Lower lobe of right lung (tissue), 2 donors: Measurements from ENCODE around the gene PHACTR4. TPM values are rescaled to one million over a fixed set of nuclear protein-coding genes. Genes with fewer than 3 reads are reported as not detected.
"Not testable (repeated sequence)": the region's sequence is repeated elsewhere in the genome, so short reads cannot be mapped to it uniquely, and the experiment has no call there.

ENCODE experiments used
- ATAC-seq, 2 donors: fragments of 200-7000 bp; cut with Tn5 transposase; one replicate each; pipeline ENCODE4 v1.9.1; 2020 to 2022; ENCODE audit warnings: mild to moderate bottlenecking in 2 of 2, moderate library complexity in 2 of 2
- DNase-seq: peaks from one replicate; pipeline ENCODE4 v3.0.0-alpha.2; 2020
- H3K27ac ChIP-seq: fragments of 200-600 bp; one replicate; pipeline ENCODE4 v1.8.0; 2022
- H3K27me3 ChIP-seq: fragments of 200-600 bp; one replicate; pipeline ENCODE4 v1.8.0; 2022; ENCODE audit warnings: low read depth
- H3K36me3 ChIP-seq: fragments of 200-600 bp; one replicate; pipeline ENCODE4 v1.8.0; 2022; ENCODE audit warnings: mild to moderate bottlenecking
- H3K4me1 ChIP-seq: fragments of 200-600 bp; one replicate; pipeline ENCODE4 v1.8.0; 2022
- H3K4me3 ChIP-seq: fragments of 200-600 bp; one replicate; pipeline ENCODE4 v1.8.0; 2022; ENCODE audit warnings: mild to moderate bottlenecking
- H3K9me3 ChIP-seq: fragments of 200-600 bp; one replicate; pipeline ENCODE4 v1.8.0; 2022
- intact Hi-C: fragments of 100-400 bp; cut with DNase I; formaldehyde crosslinking; loops from one replicate; pipeline ENCODE4 v1.11.0; 2022
- total RNA-seq: library from RNA; stranded (reverse); fragmentation: NEBNext Ultra II Directional; extraction: Animal tissue kit (Norgen Biotek cat#: 25700); gene quantifications from one replicate; pipeline ENCODE4 v1.2.1, GENCODE V29; 2021
- TF ChIP-seq, protein P1 (sequence below): fragments of 200-600 bp; IDR thresholded peaks from one replicate; pipeline ENCODE4 v1.8.0; 2022; ENCODE audit warnings: antibody characterized with exemption, mild to moderate bottlenecking
- donor health status: DM: no; HTN: yes; CAD: no; lungs with severe emphysema.

The PHACTR4 gene
- total RNA-seq, 1 donor from 2014 or later, result 44.2 TPM

DNA sequence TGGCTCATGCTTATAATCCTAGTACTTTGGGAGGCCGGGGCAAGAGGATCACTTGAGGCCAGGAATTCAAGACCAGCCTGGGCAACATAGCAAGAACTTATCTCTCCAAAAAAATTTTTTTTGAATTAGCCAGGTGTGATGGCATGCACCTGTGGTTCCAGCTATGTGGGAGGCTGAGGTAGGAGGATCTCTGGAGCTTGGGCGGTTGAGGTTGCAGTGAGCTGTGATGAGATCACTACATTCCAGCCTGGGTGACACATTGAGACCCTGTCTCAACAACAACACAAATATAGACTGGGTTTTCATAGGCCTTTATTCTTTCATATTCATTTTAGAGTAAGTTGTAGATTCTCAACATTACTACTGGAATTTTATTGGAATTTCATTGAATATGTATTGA lies 27.9 kb upstream of the PHACTR4 start:
- Histone ChIP-seq H3K4me3 (no peak overlapping the region), H3K27ac (no peak overlapping the region), H3K36me3 (peaks cover 2% of the 10 kb centered on the region), H3K9me3 (no peaks in the 10 kb centered on the region), H3K27me3 (no peaks in the 10 kb centered on the region), H3K4me1 (no peaks in the 10 kb centered on the region)
- intact Hi-C loops, result no loop called here
- TF ChIP-seq, protein P1, sequence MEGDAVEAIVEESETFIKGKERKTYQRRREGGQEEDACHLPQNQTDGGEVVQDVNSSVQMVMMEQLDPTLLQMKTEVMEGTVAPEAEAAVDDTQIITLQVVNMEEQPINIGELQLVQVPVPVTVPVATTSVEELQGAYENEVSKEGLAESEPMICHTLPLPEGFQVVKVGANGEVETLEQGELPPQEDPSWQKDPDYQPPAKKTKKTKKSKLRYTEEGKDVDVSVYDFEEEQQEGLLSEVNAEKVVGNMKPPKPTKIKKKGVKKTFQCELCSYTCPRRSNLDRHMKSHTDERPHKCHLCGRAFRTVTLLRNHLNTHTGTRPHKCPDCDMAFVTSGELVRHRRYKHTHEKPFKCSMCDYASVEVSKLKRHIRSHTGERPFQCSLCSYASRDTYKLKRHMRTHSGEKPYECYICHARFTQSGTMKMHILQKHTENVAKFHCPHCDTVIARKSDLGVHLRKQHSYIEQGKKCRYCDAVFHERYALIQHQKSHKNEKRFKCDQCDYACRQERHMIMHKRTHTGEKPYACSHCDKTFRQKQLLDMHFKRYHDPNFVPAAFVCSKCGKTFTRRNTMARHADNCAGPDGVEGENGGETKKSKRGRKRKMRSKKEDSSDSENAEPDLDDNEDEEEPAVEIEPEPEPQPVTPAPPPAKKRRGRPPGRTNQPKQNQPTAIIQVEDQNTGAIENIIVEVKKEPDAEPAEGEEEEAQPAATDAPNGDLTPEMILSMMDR, result no peak
- ATAC-seq, result no peak
- no peak for DNase-seq

DNA sequence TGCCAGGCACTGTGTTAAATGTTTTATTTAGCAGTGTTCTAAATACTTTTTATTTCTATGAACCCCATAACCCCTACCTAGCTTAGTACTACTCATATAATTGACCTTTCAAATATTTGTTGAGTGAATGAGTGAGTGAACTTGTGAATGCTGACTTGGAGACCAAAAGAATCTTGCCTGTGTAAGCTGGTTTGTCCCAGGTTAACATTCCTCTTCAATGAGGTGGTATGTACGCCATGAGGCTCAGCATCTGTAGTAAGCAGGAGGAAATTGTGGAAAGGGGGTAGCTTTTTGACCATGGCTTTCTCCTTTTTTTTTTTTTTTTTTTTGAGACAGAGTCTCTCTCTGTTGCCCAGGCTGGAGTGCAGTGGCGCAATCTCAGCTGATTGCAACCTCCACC lies 26.1 kb upstream of the PHACTR4 start:
- intact Hi-C loops, result no loop called here

DNA sequence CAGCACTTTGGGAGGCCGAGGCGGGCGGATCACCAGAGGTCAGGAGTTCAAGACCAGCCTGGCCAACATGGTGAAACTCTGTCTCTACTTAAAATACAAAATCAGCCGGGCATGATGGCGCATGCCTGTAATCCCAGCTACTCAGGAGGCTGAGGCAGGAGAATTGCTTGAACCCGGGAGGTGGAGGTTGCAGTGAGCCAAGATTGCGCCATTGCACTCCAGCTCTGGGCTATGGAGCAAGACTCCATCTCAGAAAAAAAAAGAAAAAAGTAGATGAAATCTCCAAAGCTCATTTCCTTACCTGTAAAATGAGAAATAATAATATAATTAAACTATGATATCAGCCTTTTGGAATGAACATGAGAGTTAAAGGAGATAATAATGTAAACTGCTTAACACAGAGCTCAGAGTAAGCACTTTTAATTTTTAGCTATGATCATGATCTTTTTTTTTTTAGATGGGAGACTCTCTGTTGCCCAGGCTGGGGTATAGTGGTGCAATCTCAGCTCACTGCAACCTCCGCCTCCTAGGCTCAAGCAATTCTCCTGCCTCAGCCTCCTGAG lies 16.2 kb upstream of the PHACTR4 start:
- H3K9me3 ChIP-seq, H3K27me3 ChIP-seq, H3K27ac ChIP-seq, ATAC-seq, H3K36me3 ChIP-seq, intact Hi-C loops, H3K4me3 ChIP-seq, H3K4me1 ChIP-seq: not testable (repeated sequence)
- peak; percentile 8 for DNase-seq

More for the DNA sequence above, 26.1 kb upstream of the PHACTR4 start:
- Histone ChIP-seq H3K4me1 (no peaks in the 10 kb centered on the region), H3K36me3 (no peaks in the 10 kb centered on the region), H3K27ac (no peak overlapping the region), H3K4me3 (no peak overlapping the region), H3K27me3 (no peaks in the 10 kb centered on the region), H3K9me3 (no peaks in the 10 kb centered on the region)
- TF ChIP-seq, protein P1, result no peak
- DNase-seq (no peak), ATAC-seq (no peak)

DNA sequence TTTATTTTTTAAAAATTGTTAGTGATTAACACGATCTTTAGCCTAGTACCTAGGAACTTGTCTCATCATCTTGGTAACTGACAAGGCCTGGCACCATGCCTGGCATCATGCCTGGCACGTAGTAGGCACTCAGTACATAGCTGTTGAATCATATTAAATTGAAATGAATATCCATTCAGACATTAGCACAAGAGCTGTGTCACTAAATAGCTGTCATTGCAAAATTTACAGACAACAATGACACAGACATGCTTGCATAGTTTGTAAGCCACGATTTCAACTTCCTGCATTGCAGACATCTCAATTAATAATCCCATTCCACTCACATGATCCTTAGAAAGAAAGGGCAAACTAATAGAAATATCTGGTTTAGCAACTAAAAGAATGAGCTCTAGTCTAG lies 15.4 kb upstream of the PHACTR4 start:
- H3K4me3 ChIP-seq, result no peak overlapping the region
- no peaks in the 10 kb centered on the region for H3K9me3 ChIP-seq
- TF ChIP-seq, protein P1, result no peak
- no peaks in the 10 kb centered on the region for H3K27me3 ChIP-seq
- no peaks in the 10 kb centered on the region for H3K36me3 ChIP-seq
- H3K4me1 ChIP-seq, result no peaks in the 10 kb centered on the region
- intact Hi-C loops, result no loop called here
- H3K27ac ChIP-seq, result no peak overlapping the region
- ATAC-seq, result no peak
- DNase-seq, result peak; percentile 42

DNA sequence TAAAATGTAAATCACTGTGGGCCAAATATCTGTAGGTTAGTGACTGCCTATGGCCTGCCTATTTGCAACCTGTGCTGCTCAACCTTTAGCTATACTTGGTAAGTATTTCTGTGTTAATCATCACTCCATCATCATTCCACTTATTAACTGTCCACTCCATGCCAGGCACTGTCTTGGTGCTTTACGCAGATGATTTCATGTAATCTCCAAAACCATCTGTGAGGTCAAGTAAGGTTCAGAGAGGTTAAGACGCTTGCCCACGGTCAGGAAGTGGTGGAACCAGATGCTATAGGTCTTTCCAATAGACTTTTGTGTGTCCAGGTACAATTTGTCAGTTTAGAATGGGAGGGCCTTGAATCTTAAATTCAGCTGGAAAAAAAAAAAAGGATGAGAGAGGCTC lies 10.8 kb upstream of the PHACTR4 start:
- Histone ChIP-seq H3K27me3 (no peaks in the 10 kb centered on the region), H3K36me3 (no peaks in the 10 kb centered on the region), H3K9me3 (no peaks in the 10 kb centered on the region), H3K4me3 (no peak overlapping the region), H3K4me1 (no peaks in the 10 kb centered on the region), H3K27ac (no peak overlapping the region)
- intact Hi-C loops, result no loop called here
- DNase-seq, result no peak
- ATAC-seq, result no peak
- TF ChIP-seq, protein P1, result no peak

DNA sequence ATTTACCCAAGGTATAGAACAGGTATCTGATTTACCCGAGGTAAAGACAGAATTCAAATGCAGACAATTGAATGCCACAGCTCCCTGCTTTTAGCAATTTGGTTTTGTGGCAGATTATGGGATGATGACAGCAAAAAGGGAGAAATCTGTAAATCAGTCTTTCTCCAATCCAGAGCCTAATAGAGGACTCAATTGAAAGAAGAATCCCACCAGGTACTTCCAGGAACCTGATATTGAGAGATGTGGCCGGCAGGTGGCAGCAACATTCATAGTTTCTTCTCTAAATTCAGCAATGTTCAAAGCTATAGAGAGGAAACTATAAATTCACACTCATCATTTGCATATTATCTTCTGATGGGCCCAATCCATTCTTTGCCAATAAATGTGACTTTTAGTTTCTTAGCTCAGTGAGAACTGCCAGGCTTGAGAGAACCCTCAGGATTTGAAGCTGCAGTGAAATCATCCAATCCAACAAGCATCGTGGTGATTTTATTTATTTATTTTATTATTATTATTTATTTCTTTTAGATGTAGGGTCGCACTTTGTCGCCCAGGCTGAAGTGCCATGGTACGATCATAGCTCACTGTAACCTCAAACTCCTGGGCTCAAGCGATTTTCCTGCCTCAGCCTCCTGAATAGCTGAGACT lies 9.8 kb upstream of the PHACTR4 start:
- TF ChIP-seq, protein P1, result peak; percentile 73
- Histone ChIP-seq H3K36me3 (no peaks in the 10 kb centered on the region), H3K9me3 (no peaks in the 10 kb centered on the region), H3K27ac (no peak overlapping the region), H3K27me3 (no peaks in the 10 kb centered on the region), H3K4me3 (no peak overlapping the region), H3K4me1 (no peaks in the 10 kb centered on the region)
- ATAC-seq (peak; percentile 37 to 77), DNase-seq (peak; percentile 81)
- intact Hi-C loops, result no loop called here
